Ectodermal cell (in vitro differentiated cells): Measurements from ENCODE around the gene ZFAND3.

Experiments
- H3K27ac ChIP-seq: 2 replicates; pipeline ENCODE4 v1.7.0; 2013; ENCODE audit warnings: mild to moderate bottlenecking, low read depth, low read length; ENCODE audit not compliant: insufficient read depth, poor library complexity, severe bottlenecking
- H3K27me3 ChIP-seq: 2 replicates; pipeline ENCODE4 v1.7.0; 2013; ENCODE audit warnings: mild to moderate bottlenecking, low read length; ENCODE audit not compliant: insufficient read depth, control insufficient read depth, poor library complexity, severe bottlenecking
- H3K36me3 ChIP-seq: one replicate; pipeline ENCODE4 v1.7.0; 2013; ENCODE audit warnings: low read length; ENCODE audit not compliant: control insufficient read depth, insufficient read depth
- H3K4me1 ChIP-seq: one replicate; pipeline ENCODE4 v1.7.0; 2013; ENCODE audit warnings: low read length; ENCODE audit not compliant: control insufficient read depth, insufficient read depth
- H3K4me3 ChIP-seq: 2 replicates; pipeline ENCODE4 v1.7.0; 2013; ENCODE audit warnings: low read depth, low read length, control low read depth; ENCODE audit not compliant: insufficient read depth
- H3K9me3 ChIP-seq: 2 replicates; pipeline ENCODE4 v1.7.0; 2013; ENCODE audit warnings: mild to moderate bottlenecking, low read length, moderate library complexity; ENCODE audit not compliant: control insufficient read depth
- WGBS, 2 experiments: methylation state at CpG; one replicate each; pipeline ENCODE4 v1.1.7; 2013; ENCODE audit warnings: missing lambda C conversion rate in 2 of 2; 5-methylcytosine and 5-hydroxymethylcytosine counted together

ZFAND3 gene

GRCh38 chr6:37783856-37784584 is 35.5 kb upstream of the ZFAND3 start:
- Histone ChIP-seq H3K27ac (no peak overlapping the region), H3K9me3 (no peaks in the 10 kb centered on the region), H3K4me3 (peak overlapping the region; percentile 22), H3K27me3 (peaks cover 5% of the 10 kb centered on the region), H3K36me3 (no peaks in the 10 kb centered on the region), H3K4me1 (peaks cover 33% of the 10 kb centered on the region)
- 14 to 15% methylated on average over 35 of the region's 35 CpGs for WGBS, 2 experiments

- H3K4me3 ChIP-seq, result no peak overlapping the region
- 33 to 37% methylated on average over 7 of the region's 7 CpGs for WGBS, 2 experiments
- no peaks in the 10 kb centered on the region for H3K36me3 ChIP-seq
- peaks cover 29% of the 10 kb centered on the region for H3K4me1 ChIP-seq
- peaks cover 5% of the 10 kb centered on the region for H3K27me3 ChIP-seq
- H3K27ac ChIP-seq, result no peak overlapping the region
- H3K9me3 ChIP-seq, result no peaks in the 10 kb centered on the region
These were observed 35.0 kb upstream of the ZFAND3 start for GRCh38 chr6:37784585-37784967.

DNA sequence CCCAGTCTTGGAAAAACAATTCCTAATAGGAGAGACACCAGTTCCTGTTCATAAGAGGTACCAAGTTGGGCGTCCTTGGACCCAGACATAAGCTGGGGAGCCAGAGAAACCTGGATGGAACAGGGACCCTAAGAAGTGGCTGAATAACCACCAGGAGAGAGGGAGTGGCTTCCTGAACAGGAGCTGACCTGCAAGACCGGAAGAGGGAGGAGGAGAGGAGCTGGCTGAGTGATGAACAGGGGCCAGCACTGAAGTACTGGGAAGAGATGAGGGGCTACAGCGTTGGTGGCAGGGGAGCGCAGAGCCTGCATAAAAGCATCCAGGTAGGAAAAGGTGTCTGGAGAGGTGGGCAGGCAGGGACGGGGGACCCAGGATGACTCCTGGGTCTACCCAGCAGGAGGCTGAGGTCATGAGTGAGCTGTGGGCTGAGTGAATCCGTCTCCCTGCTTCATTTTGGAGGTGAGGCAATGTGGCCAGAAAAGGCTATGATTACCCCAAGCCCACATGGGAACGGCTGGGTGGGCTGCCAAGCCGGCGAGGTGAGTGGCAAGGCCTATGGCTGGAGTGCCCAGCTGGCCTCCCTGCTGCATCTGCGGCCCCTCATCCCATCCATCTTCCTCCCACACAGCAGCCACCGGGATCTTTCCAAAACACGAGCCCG is 34.4 kb upstream of the ZFAND3 start:
- no peak overlapping the region for H3K4me3 ChIP-seq
- 82 to 85% methylated on average over 13 of the region's 13 CpGs for WGBS, 2 experiments
- peaks cover 24% of the 10 kb centered on the region for H3K4me1 ChIP-seq
- no peak overlapping the region for H3K27ac ChIP-seq
- H3K27me3 ChIP-seq, result peaks cover 5% of the 10 kb centered on the region
- H3K9me3 ChIP-seq, result no peaks in the 10 kb centered on the region
- H3K36me3 ChIP-seq, result no peaks in the 10 kb centered on the region

GRCh38 chr6:37785663-37786270 is 33.8 kb upstream of the ZFAND3 start:
- 86 to 88% methylated on average over 18 of the region's 18 CpGs for WGBS, 2 experiments
- H3K27me3 ChIP-seq, result peaks cover 5% of the 10 kb centered on the region
- no peaks in the 10 kb centered on the region for H3K36me3 ChIP-seq
- no peaks in the 10 kb centered on the region for H3K9me3 ChIP-seq
- H3K4me1 ChIP-seq, result peaks cover 22% of the 10 kb centered on the region
- H3K4me3 ChIP-seq, result no peak overlapping the region
- H3K27ac ChIP-seq, result no peak overlapping the region

GRCh38 chr6:37787216-37787615 is 32.3 kb upstream of the ZFAND3 start:
- 81 to 96% methylated on average over 2 of the region's 2 CpGs for WGBS, 2 experiments
- Histone ChIP-seq H3K27me3 (peaks cover 5% of the 10 kb centered on the region), H3K4me3 (no peak overlapping the region), H3K27ac (no peak overlapping the region), H3K9me3 (no peaks in the 10 kb centered on the region), H3K4me1 (peaks cover 28% of the 10 kb centered on the region), H3K36me3 (no peaks in the 10 kb centered on the region)

- H3K9me3 ChIP-seq, result no peaks in the 10 kb centered on the region
- WGBS, 2 experiments, result 85 to 86% methylated on average over 2 of the region's 2 CpGs
- H3K27ac ChIP-seq, result no peak overlapping the region
- no peaks in the 10 kb centered on the region for H3K36me3 ChIP-seq
- H3K27me3 ChIP-seq, result peaks cover 5% of the 10 kb centered on the region
- peaks cover 23% of the 10 kb centered on the region for H3K4me1 ChIP-seq
- H3K4me3 ChIP-seq, result no peak overlapping the region
These were observed 31.3 kb upstream of the ZFAND3 start for GRCh38 chr6:37788259-37788658.

- no peaks in the 10 kb centered on the region for H3K9me3 ChIP-seq
- H3K27ac ChIP-seq, result peak overlapping the region; percentile 57
- no peaks in the 10 kb centered on the region for H3K27me3 ChIP-seq
- 28 to 29% methylated on average over 10 of the region's 10 CpGs for WGBS, 2 experiments
- H3K36me3 ChIP-seq, result no peaks in the 10 kb centered on the region
- H3K4me1 ChIP-seq, result peaks cover 6% of the 10 kb centered on the region
- H3K4me3 ChIP-seq, result no peak overlapping the region
These were observed 28.2 kb upstream of the ZFAND3 start for GRCh38 chr6:37791156-37791919.

DNA sequence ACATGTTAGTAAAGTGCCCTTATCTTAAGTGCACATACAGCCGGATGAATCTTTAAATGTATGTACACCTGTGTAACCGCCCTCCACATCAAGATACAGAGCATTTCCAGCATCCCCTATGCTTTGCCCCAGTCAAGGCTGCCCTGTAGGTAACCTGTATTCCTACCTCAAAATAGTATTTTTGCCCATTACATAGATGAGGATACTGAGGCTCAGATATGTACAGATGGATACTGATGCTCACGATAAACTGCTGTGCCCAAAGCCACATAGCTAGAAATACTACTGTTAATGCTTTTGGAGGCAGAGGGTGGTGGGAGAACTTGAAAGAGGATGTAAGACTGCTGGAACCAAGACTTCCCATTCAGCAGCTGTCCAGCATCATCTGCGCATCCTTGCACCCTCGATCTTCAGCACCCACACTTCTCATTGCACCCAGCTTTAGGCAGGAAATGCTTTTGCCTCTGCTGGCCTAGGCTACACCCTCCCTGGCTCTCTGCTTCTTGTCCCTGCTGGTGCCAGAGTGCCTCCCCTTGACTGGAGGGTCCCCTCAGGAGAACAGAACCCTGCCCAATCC is 27.0 kb upstream of the ZFAND3 start:
- Histone ChIP-seq H3K27ac (no peak overlapping the region), H3K36me3 (no peaks in the 10 kb centered on the region), H3K27me3 (no peaks in the 10 kb centered on the region), H3K4me1 (peaks cover 6% of the 10 kb centered on the region), H3K9me3 (no peaks in the 10 kb centered on the region), H3K4me3 (no peak overlapping the region)
- 94 to 97% methylated on average over 5 of the region's 5 CpGs for WGBS, 2 experiments

DNA sequence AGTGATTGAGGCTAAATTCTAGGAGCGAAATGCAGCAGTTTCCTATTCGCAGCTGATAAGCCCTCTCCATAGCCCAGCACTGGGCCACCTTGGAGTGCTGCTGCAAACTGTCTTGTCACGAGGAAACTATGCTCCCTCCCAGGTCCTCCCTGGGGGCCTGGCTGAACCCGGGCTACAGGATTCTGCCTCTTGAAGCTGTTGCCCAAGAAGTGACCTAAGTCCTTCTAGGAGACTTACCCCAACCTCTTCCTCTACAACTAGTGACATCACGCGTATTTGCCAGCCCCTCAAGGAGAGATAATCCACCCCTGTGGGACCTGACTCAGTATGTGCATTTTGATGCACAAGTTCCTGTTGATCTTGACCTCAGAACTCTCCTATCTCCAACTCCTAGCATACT is 26.5 kb upstream of the ZFAND3 start:
- WGBS, 2 experiments, result 80 to 85% methylated on average over 6 of the region's 6 CpGs
- no peaks in the 10 kb centered on the region for H3K27me3 ChIP-seq
- no peak overlapping the region for H3K27ac ChIP-seq

More for the DNA sequence above, 26.5 kb upstream of the ZFAND3 start:
- no peak overlapping the region for H3K4me3 ChIP-seq
- no peaks in the 10 kb centered on the region for H3K9me3 ChIP-seq
- H3K36me3 ChIP-seq, result no peaks in the 10 kb centered on the region
- H3K4me1 ChIP-seq, result peaks cover 6% of the 10 kb centered on the region
